LNCaP clone FGC (cell line): ENCODE results near the gene LRRIQ1.
"Not testable (repeated sequence)": the region's sequence is repeated elsewhere in the genome, so short reads cannot be mapped to it uniquely, and the experiment has no call there.

Experiments used
- DNase-seq: peaks from one replicate; pipeline ENCODE4 v3.0.0-alpha.2; 2011; ENCODE audit warnings: low read depth
- H3K4me3 ChIP-seq: 2 replicates; pipeline ENCODE4 v1.5.1; 2011; ENCODE audit warnings: mild to moderate bottlenecking, low read depth, low read length, control low read depth
- CTCF ChIP-seq: IDR thresholded peaks from 2 replicates; pipeline ENCODE4 v1.5.1; 2012; ENCODE audit warnings: mild to moderate bottlenecking; ENCODE audit not compliant: control insufficient read depth, insufficient read depth; ENCODE audit errors: extremely low read depth

Gene LRRIQ1

DNA sequence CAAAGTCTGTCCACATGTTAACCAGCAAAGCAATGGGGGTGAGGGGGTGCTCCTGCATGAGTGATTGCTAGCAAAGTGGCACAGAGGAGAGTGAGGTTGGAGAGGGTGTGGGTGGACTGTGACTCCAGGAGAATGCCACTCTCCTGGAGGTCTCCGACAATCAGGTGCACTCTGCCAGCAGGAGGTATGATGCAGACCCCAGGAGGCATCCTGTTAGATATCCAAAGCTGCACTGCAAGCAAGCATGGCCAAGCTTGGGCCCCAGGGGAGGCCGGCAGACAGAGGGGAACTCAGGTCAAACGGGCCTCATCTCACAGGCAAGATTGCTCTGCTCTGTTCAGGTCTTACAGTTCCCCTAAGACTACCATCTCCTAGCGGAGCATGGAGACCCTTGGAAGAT is 170.4 kb downstream of the LRRIQ1 start:
- no peak for DNase-seq
- H3K4me3 ChIP-seq: no peak overlapping the region
- no peak for TF ChIP-seq CTCF

DNA sequence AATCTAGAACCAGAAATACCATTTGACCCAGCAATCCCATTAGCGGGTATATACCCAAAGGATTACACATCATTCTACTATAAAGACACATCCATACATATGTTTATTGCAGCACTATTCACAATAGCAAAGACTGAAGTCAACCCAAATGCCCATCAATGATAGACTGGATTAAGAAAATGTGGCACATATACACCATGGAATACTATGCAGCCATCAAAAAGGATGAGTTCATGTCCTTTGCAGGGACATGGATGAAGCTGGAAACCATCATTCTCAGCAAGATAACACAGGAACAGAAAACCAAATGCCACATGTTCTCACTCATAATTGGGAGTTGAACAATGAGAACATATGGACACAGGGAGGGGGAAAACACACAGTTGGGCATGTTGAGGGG is 188.2 kb downstream of the LRRIQ1 start:
- DNase-seq, H3K4me3 ChIP-seq: not testable (repeated sequence)

GRCh38 chr12:85225501-85225900 is 189.3 kb downstream of the LRRIQ1 start:
- DNase-seq: no peak
- no peak for TF ChIP-seq CTCF
- H3K4me3 ChIP-seq: no peak overlapping the region

DNA sequence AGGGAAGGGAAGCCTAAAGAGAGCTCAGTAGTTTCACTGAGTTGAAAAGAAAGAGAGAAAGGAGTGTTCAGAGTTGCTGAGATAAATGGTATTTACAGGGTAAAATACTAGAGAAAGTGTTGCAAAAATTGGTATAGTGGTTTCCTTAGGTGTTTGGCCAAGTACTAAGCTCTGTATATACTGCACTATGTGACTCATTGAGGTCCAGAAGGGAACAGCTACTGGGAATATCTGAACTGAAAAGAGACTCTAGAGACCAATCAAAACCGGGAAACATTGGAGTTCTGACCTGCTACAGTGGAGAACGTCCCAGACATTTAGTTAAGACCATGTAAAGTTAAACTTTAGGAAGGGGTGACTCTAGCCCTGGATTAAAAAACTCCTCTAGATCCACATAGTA is 201.2 kb downstream of the LRRIQ1 start:
- no peak for DNase-seq
- H3K4me3 ChIP-seq: no peak overlapping the region
- no peak for TF ChIP-seq CTCF

- no peak for TF ChIP-seq CTCF
- no peak overlapping the region for H3K4me3 ChIP-seq
- DNase-seq: no peak
These were observed 208.4 kb downstream of the LRRIQ1 start for GRCh38 chr12:85244561-85244960.

DNA sequence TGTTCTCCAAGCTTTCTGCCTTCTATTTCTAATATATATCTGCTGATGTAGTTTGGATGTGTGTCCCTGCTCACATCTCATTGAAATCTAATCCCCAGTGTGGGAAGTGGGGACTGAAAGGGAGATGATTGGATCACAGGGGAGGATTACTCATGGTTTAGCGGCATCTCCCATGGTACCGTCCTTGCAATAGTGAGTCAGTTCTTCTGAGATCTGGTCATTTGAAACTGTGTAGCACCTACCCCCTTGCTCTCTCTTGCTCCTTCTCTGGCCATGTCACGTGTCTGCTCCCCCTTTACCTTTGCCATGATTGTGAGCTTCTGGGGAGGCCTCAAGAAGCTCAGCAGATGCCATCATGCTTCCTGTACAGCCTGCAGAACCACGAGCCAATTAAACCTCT is 217.7 kb downstream of the LRRIQ1 start:
- no peak for TF ChIP-seq CTCF
- DNase-seq: no peak
- no peak overlapping the region for H3K4me3 ChIP-seq

DNA sequence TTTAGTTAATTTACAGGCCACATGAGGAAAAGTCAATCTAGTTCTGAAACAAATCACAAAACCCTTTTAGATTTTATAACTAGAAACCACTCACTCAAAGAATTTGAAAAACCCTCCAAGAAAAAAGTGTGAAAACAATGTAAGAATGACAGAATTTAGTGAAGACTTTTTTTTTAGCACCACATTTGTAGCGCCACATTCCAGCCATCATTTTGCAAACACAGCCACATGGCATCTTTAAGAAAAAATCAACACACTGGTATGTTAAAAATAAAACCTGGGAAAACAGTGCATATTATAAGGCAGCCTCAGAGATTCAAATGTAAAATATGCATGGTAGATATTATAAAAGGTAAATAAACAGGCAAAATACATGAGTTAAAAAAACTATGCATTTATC is 221.5 kb downstream of the LRRIQ1 start:
- no peak for TF ChIP-seq CTCF
- H3K4me3 ChIP-seq: no peak overlapping the region
- no peak for DNase-seq

DNA sequence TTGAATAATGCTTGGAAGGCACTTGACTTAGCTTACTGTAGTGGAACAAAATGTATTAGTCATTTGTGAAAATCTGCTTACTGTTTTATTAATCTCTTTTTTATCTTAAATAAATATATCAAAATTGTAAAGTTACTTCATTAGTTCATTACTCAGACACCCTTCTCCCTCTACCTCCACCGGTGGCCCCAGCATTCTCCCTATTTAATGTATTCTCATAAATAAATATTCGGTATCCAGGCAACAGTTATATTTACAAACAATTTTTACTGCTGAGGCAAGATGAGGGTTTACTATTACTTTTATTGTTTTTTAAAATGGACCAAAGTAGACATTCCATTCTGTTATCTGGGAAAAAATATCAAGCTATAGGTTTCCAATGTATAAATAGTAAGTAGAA is 224.3 kb downstream of the LRRIQ1 start:
- H3K4me3 ChIP-seq: no peak overlapping the region
- TF ChIP-seq CTCF: no peak
- DNase-seq: no peak
